Astrocyte (in vitro differentiated cells and primary cell): ENCODE data around the gene NCAM2. TPM values are rescaled to one million over a fixed set of nuclear protein-coding genes. Genes with fewer than 3 reads are reported as not detected.

ENCODE experiments used
- DNase-seq: peaks from one replicate; pipeline ENCODE4 v3.0.0-alpha.2; 2010; ENCODE audit warnings: low read depth
- FAIRE-seq: peaks from 2 replicates; lab custom pipeline; 2011; peaks lifted over from hg19 to GRCh38; lab: Jason Lieb, UNC
- H2AFZ ChIP-seq: 2 replicates; pipeline ENCODE4 v1.6.0; 2012; ENCODE audit warnings: low read depth, low read length, inconsistent platforms
- H3K27ac ChIP-seq: 2 replicates; pipeline ENCODE4 v1.5.1; 2011; ENCODE audit warnings: low read depth, low read length, inconsistent platforms
- H3K27me3 ChIP-seq: 2 replicates; pipeline ENCODE4 v1.6.0; 2011; ENCODE audit warnings: low read length, inconsistent platforms; ENCODE audit not compliant: insufficient read depth
- H3K36me3 ChIP-seq: 2 replicates; pipeline ENCODE4 v1.5.1; 2011; ENCODE audit warnings: low read length, inconsistent platforms; ENCODE audit not compliant: insufficient read depth
- H3K4me1 ChIP-seq: 2 replicates; pipeline ENCODE4 v1.5.1; 2011; ENCODE audit warnings: low read length, inconsistent platforms; ENCODE audit not compliant: insufficient read depth
- H3K4me2 ChIP-seq: 2 replicates; pipeline ENCODE4 v1.6.0; 2012; ENCODE audit warnings: low read length, inconsistent platforms
- H3K4me3 ChIP-seq: 2 replicates; pipeline ENCODE4 v1.5.1; 2011; ENCODE audit warnings: low read depth, mild to moderate bottlenecking, low read length, inconsistent platforms; ENCODE audit not compliant: insufficient read depth
- H3K79me2 ChIP-seq: 2 replicates; pipeline ENCODE4 v1.6.0; 2012; ENCODE audit warnings: mild to moderate bottlenecking, low read length, inconsistent platforms; ENCODE audit not compliant: insufficient read depth
- H3K9ac ChIP-seq: 2 replicates; pipeline ENCODE4 v1.6.0; 2012; ENCODE audit warnings: mild to moderate bottlenecking, low read length, inconsistent platforms
- H3K9me3 ChIP-seq: 2 replicates; pipeline ENCODE4 v1.5.1; 2012; ENCODE audit warnings: low read depth, mild to moderate bottlenecking, low read length, inconsistent platforms; ENCODE audit not compliant: insufficient read depth
- H4K20me1 ChIP-seq: 2 replicates; pipeline ENCODE4 v1.6.0; 2012; ENCODE audit warnings: low read length, inconsistent platforms; ENCODE audit not compliant: insufficient read depth
- H3K27ac Mint-ChIP-seq: one replicate; pipeline ENCODE4 v1.8.0; 2021; ENCODE audit warnings: mild to moderate bottlenecking, mixed read lengths; ENCODE audit not compliant: unreplicated experiment
- H3K27me3 Mint-ChIP-seq: one replicate; pipeline ENCODE4 v1.8.0; 2021; ENCODE audit warnings: low read depth, mixed read lengths; ENCODE audit not compliant: unreplicated experiment
- H3K36me3 Mint-ChIP-seq: one replicate; pipeline ENCODE4 v1.8.0; 2021; ENCODE audit warnings: low read depth, mixed read lengths; ENCODE audit not compliant: unreplicated experiment
- H3K4me1 Mint-ChIP-seq: one replicate; pipeline ENCODE4 v1.8.0; 2021; ENCODE audit warnings: low read depth, mixed read lengths; ENCODE audit not compliant: unreplicated experiment
- H3K4me3 Mint-ChIP-seq: one replicate; pipeline ENCODE4 v1.8.0; 2021; ENCODE audit warnings: mild to moderate bottlenecking, moderate library complexity, mixed read lengths; ENCODE audit not compliant: unreplicated experiment
- H3K9me3 Mint-ChIP-seq: one replicate; pipeline ENCODE4 v1.8.0; 2021; ENCODE audit warnings: mild to moderate bottlenecking, mixed read lengths; ENCODE audit not compliant: unreplicated experiment
- EZH2 ChIP-seq: IDR thresholded peaks from 2 replicates; pipeline ENCODE4 v1.6.1; 2012; ENCODE audit warnings: mild to moderate bottlenecking, low read length, inconsistent platforms; ENCODE audit not compliant: insufficient read depth
- total RNA-seq: library from RNA; stranded (reverse); gene quantifications from 2 replicates; pipeline ENCODE4 v1.2.1, GENCODE V29; 2021
- TF ChIP-seq, protein P1 (sequence below): IDR thresholded peaks from 2 replicates; pipeline ENCODE4 v1.5.1; 2011; ENCODE audit warnings: low read depth, mild to moderate bottlenecking, inconsistent platforms, low read length, moderate library complexity; ENCODE audit not compliant: insufficient read depth

NCAM2 gene
- total RNA-seq, 1 donor from 2014 or later = 6.8 TPM

DNA sequence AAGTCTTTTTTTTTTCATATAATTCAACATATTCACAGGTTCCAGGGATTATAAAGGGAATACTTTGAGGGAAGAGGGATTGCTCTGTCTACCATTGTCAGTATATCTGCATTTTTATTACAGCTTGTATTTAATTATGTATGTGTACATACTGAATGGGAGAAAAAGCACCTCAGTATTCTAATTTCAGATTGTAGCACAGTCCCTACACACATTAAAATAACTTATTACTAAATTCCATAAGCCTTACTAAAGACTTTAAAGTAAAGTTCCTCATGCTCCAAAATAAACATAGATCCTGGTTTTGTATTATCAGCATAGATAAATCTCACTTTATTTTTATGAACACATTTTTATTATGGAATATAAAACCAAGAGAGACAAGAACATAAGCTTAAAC, 134.2 kb downstream of the NCAM2 start:
- Mint-ChIP-seq H3K36me3 (no peaks in the 10 kb centered on the region), H3K4me3 (no peak overlapping the region), H3K9me3 (no peaks in the 10 kb centered on the region), H3K27me3 (no peaks in the 10 kb centered on the region), H3K4me1 (no peaks in the 10 kb centered on the region), H3K27ac (no peak overlapping the region)
- DNase-seq (no peak), FAIRE-seq (no peak)
- no peaks in the 10 kb centered on the region for H4K20me1 ChIP-seq
- H3K79me2 ChIP-seq = no peaks in the 10 kb centered on the region
- TF ChIP-seq, protein P1, sequence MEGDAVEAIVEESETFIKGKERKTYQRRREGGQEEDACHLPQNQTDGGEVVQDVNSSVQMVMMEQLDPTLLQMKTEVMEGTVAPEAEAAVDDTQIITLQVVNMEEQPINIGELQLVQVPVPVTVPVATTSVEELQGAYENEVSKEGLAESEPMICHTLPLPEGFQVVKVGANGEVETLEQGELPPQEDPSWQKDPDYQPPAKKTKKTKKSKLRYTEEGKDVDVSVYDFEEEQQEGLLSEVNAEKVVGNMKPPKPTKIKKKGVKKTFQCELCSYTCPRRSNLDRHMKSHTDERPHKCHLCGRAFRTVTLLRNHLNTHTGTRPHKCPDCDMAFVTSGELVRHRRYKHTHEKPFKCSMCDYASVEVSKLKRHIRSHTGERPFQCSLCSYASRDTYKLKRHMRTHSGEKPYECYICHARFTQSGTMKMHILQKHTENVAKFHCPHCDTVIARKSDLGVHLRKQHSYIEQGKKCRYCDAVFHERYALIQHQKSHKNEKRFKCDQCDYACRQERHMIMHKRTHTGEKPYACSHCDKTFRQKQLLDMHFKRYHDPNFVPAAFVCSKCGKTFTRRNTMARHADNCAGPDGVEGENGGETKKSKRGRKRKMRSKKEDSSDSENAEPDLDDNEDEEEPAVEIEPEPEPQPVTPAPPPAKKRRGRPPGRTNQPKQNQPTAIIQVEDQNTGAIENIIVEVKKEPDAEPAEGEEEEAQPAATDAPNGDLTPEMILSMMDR = no peak
- no peak for TF ChIP-seq EZH2
- H3K27me3 ChIP-seq = no peaks in the 10 kb centered on the region
- no peak overlapping the region for H3K4me2 ChIP-seq
- no peak overlapping the region for H3K27ac ChIP-seq
- no peaks in the 10 kb centered on the region for H3K4me1 ChIP-seq
- no peak overlapping the region for H2AFZ ChIP-seq
- H3K36me3 ChIP-seq = no peaks in the 10 kb centered on the region
- no peaks in the 10 kb centered on the region for H3K9me3 ChIP-seq
- H3K4me3 ChIP-seq = no peak overlapping the region
- H3K9ac ChIP-seq = no peak overlapping the region

DNA sequence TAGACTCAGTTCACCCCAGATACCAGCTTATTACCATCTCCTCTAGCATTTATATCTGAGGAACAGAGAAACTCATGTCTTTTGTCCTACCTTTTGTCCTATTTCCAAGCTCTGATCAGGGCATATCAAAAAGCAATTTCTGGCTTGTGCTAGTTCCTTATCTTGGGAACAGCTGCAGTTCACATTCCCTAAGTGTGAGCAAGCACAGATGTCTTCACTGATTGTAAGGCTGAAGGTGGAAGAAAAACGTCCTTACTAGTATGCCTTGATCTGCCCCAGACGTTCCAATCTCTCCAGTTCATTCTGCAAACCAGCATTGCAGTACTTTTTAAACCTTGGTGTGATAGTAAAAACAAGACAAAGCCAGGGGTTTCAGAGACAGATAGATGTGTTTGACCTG, 139.8 kb downstream of the NCAM2 start:
- peaks cover 8% of the 10 kb centered on the region for H3K4me1 ChIP-seq

More for the DNA sequence above, 139.8 kb downstream of the NCAM2 start:
- FAIRE-seq = peak; percentile 71
- H3K27me3 Mint-ChIP-seq = no peaks in the 10 kb centered on the region
- DNase-seq = peak; percentile 80
- Histone ChIP-seq H3K9me3 (no peaks in the 10 kb centered on the region), H3K9ac (peak overlapping the region; percentile 16), H3K4me2 (peak overlapping the region; percentile 29), H3K27me3 (no peaks in the 10 kb centered on the region), H3K27ac (peak overlapping the region; percentile 67), H4K20me1 (no peaks in the 10 kb centered on the region), H2AFZ (peak overlapping the region; percentile 2), H3K79me2 (no peaks in the 10 kb centered on the region), H3K4me3 (no peak overlapping the region), H3K36me3 (no peaks in the 10 kb centered on the region)
- no peaks in the 10 kb centered on the region for H3K9me3 Mint-ChIP-seq
- H3K4me3 Mint-ChIP-seq = no peak overlapping the region
- no peak overlapping the region for H3K27ac Mint-ChIP-seq
- TF ChIP-seq EZH2 = no peak
- TF ChIP-seq, protein P1 = no peak
- no peaks in the 10 kb centered on the region for H3K36me3 Mint-ChIP-seq
- H3K4me1 Mint-ChIP-seq = peaks cover 8% of the 10 kb centered on the region
